GM18499 (cell line): ENCODE data around the gene MUTYH.
"Not testable (repeated sequence)": the region's sequence is repeated elsewhere in the genome, so short reads cannot be mapped to it uniquely, and the experiment has no call there.

Experiments
- ATAC-seq: cut with Tn5 transposase; IDR thresholded peaks from one replicate; pipeline ENCODE4 v1.9.1; 2021; ENCODE audit warnings: moderate number of reproducible peaks; ENCODE audit not compliant: insufficient read depth, unreplicated experiment

Gene MUTYH

DNA sequence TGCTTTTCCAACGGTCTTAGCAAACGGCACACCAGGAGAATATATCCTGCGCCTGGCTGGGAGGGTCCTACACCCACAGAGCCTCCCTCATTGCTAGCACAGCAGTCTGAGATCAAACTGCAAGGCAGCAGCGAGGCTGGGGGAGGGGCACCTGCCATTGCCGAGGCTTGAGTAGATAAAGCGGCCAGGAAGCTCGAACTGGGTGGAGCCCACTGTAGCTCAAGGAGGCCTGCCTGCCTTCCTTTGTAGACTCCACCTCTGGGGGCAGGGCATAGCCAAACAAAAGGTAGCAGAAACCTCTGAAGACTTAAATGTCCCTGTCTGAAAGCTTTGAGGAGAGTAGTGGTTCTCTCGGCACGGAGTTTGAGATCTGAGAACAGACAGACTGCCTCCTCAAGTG, 55.4 kb downstream of the MUTYH start:
- ATAC-seq, result not testable (repeated sequence)

DNA sequence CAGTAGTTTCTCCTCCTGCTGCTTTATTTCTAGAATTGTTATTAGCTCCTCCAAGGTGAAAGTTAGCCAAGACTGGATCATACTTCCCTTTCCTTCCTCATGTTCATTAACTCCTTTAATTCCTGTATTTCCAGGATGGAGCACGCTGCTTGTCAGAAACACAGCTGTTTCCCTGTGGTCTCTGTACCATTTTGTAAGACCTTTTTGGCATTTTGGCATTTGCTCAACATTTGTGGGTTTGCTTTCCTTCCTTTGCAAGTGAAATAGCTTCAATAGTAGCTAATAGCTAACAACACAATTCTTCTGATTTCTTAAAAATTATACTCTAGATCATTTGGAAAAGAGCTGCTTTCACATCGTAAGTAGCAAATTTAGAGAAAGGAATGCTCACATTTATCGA, 57.9 kb downstream of the MUTYH start:
- no peak for ATAC-seq
